ENCODE measurements around the gene SH2D3A.
"Not testable (repeated sequence)": the region's sequence is repeated elsewhere in the genome, so short reads cannot be mapped to it uniquely, and the experiment has no call there.

SH2D3A gene

DNA sequence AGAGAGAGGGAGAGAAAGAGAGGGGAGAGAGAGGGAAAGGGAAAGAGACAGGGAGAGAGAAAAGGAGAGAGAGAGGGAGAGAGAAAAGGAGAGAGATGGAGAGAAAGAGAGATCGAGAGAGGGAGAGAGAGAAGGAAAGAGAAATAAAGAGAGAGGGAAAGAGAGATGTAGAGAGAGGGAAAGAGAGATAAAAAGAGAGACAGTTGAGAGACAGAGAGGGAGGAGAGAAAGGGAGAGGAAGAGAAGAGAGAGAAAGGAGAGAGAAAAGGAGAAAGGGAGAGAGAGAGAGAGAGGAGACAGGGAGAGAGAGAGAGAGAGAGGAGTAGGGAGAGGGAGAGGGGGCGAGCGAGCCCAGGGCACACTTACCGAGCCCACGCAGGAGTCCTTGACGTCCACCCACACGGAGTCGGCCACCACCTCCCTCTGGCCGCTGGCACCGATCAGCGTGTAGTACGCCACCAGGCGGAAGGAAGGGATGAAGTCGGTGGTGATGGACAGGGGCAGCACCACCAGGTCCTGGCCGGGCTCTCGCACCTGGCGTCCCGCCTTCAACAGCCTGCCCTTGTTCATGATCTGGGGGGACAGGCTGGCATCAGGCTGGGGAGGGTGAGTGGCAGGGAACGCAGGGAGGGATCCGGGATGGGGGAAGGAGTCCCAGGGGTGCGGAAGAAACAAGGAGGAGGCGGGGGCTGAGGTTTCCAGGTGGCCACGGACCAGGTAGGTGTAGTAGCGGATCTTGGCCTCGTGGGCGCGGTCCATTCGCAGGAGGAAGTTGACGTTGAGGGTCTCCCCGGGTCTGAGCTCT is 56.8 kb downstream of the SH2D3A start:
- Histone ChIP-seq H3K9ac (ENCODE audit: low read depth, low read length) (no peak overlapping the region), H3K9me3 (ENCODE audit: control insufficient read depth, insufficient read depth, low read length) (no peaks in the 10 kb centered on the region), H3K36me3 (ENCODE audit: insufficient read depth, low read length) (no peaks in the 10 kb centered on the region), H3K4me1 (ENCODE audit: insufficient read depth, low read length) (no peaks in the 10 kb centered on the region)

GRCh38 chr19:6709549-6709948 is 57.7 kb downstream of the SH2D3A start:
- H3K36me3 ChIP-seq (ENCODE audit: insufficient read depth, low read length), result no peaks in the 10 kb centered on the region
- H3K4me1 ChIP-seq (ENCODE audit: insufficient read depth, low read length), result no peaks in the 10 kb centered on the region
- no peaks in the 10 kb centered on the region for H3K9me3 ChIP-seq (ENCODE audit: control insufficient read depth, insufficient read depth, low read length)

DNA sequence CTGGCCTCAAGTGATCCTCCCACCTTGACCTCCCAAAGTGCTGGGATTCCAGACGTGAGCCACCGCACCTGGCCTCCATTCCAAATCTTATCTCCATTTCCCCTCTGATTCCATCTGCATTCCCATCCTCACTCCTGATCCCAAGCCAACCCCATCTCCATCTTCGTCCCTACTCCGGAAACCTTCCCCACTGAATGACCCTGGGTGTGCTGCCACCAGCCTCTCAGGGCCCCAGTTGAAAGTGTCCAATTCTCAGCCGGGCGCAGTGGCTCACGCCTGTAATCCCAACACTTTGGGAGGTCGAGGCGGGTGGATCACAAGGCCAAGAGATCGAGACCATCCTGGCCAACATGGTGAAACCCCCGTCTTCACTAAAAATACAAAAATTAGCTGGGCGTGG is 58.3 kb downstream of the SH2D3A start:
- H3K9ac ChIP-seq (ENCODE audit: low read depth, low read length); H3K36me3 ChIP-seq (ENCODE audit: insufficient read depth, low read length); H3K4me1 ChIP-seq (ENCODE audit: insufficient read depth, low read length); H3K9me3 ChIP-seq (ENCODE audit: control insufficient read depth, insufficient read depth, low read length): not testable (repeated sequence)

More at GRCh38 chr19:6709549-6709948, 57.7 kb downstream of the SH2D3A start:
- no peak overlapping the region for H3K9ac ChIP-seq (ENCODE audit: low read depth, low read length)

- no peaks in the 10 kb centered on the region for H3K4me1 ChIP-seq (ENCODE audit: insufficient read depth, low read length)
- H3K9me3 ChIP-seq (ENCODE audit: control insufficient read depth, insufficient read depth, low read length), result no peaks in the 10 kb centered on the region
- no peaks in the 10 kb centered on the region for H3K36me3 ChIP-seq (ENCODE audit: insufficient read depth, low read length)
- no peak overlapping the region for H3K9ac ChIP-seq (ENCODE audit: low read depth, low read length)
Measured at GRCh38 chr19:6708346-6708745, 58.9 kb downstream of the SH2D3A start.

- no peaks in the 10 kb centered on the region for H3K36me3 ChIP-seq (ENCODE audit: insufficient read depth, low read length)
- no peaks in the 10 kb centered on the region for H3K4me1 ChIP-seq (ENCODE audit: insufficient read depth, low read length)
- H3K9me3 ChIP-seq (ENCODE audit: control insufficient read depth, insufficient read depth, low read length), result no peaks in the 10 kb centered on the region
- no peak overlapping the region for H3K9ac ChIP-seq (ENCODE audit: low read depth, low read length)
Measured at GRCh38 chr19:6707658-6708018, 59.6 kb downstream of the SH2D3A start.

DNA sequence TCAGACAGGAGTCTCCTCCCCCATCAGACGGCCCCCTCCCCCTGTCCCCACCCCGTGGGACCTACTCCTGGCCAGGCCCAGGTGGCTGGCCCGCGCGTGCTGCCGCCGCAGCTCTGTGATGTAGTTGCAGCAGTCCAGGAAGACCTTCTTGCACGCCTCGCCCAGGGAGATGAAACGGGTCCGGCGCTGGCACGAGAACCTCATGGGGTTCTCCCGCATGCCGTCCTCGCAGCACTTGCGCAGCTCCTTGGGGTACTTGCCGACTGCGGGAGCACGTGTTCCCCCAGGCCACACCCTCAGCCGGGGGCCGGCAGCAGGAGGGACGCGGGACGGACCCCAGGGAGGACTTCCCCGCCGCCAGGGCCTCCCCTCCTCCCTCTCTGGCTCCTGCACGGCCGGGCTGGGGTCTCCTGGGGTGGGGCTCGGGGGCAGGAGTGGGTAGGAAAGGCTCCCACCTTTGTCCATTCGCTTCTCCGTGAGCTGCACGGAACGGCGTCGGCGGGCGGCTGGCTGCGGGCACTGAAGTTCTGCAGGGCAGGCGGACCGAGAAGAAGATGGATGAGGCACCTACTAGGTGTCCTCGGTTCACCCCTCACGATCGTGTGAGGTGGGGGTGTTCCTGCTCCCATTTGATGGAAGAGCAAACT is 60.1 kb downstream of the SH2D3A start:
- H3K4me1 ChIP-seq (ENCODE audit: insufficient read depth, low read length), result no peaks in the 10 kb centered on the region
- H3K36me3 ChIP-seq (ENCODE audit: insufficient read depth, low read length), result no peaks in the 10 kb centered on the region
- H3K9me3 ChIP-seq (ENCODE audit: control insufficient read depth, insufficient read depth, low read length), result no peaks in the 10 kb centered on the region
- H3K9ac ChIP-seq (ENCODE audit: low read depth, low read length), result no peak overlapping the region

DNA sequence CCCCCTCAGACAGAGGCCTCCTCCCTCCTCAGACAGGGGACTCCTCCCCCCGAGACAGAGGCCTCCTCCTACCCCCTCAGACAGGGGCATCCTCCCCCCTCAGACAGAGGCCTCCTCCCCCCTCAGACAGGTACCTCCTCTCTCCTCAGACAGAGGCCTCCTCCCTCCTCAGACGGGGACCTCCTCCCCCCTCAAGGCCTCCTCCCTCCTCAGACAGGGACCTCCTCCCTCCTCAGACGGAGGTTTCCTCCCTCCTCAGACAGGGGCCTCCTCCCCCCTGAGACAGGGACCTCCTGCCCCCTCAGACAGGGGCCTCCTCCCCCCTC is 60.6 kb downstream of the SH2D3A start:
- Histone ChIP-seq H3K9me3 (ENCODE audit: control insufficient read depth, insufficient read depth, low read length) (no peaks in the 10 kb centered on the region), H3K9ac (ENCODE audit: low read depth, low read length) (no peak overlapping the region), H3K4me1 (ENCODE audit: insufficient read depth, low read length) (no peaks in the 10 kb centered on the region), H3K36me3 (ENCODE audit: insufficient read depth, low read length) (no peaks in the 10 kb centered on the region)

DNA sequence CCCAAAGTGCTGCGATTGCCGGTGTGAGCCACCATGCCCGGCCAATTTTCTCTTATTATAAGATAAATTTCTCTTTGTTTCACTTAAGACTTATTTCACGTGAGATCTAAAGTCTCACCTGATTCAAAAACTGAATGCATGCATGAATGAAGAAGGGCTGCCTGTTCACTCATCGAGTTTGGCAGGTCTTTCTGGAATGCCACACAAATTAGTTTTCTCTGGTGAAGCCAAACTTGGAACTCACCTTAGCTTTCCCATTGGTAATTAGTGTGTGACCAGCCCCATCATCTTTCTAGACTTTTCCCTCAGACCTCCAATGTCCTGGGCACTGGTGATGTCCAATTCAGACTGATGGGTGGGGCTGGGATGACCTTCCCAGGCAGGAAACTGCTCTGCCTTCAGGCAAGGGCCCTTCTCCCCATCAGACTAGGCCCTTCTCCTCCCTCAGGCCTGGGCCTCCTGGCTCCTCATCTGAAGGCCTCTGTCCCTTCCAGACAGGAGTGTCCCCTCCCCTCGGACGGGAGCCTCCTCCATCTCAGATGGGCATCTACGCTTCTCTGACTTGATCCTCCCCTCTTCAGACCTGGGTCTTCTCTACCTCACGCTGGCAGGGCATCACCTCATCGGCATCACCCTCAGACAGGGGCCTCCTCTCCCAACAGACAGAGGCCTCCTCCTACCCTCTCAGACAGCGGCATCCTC is 61.2 kb downstream of the SH2D3A start:
- Histone ChIP-seq H3K4me1 (ENCODE audit: insufficient read depth, low read length) (no peaks in the 10 kb centered on the region), H3K9ac (ENCODE audit: low read depth, low read length) (no peak overlapping the region), H3K36me3 (ENCODE audit: insufficient read depth, low read length) (no peaks in the 10 kb centered on the region), H3K9me3 (ENCODE audit: control insufficient read depth, insufficient read depth, low read length) (no peaks in the 10 kb centered on the region)

Measured in ES-I3 (cell line).